NCI-H146 treated with DMSO at 0.1 percent for 48 hours (cell line): ENCODE results near the gene CRYBG1.
"Not testable (repeated sequence)": the region's sequence is repeated elsewhere in the genome, so short reads cannot be mapped to it uniquely, and the experiment has no call there.

ENCODE experiments used
- DNase-seq: peaks from one replicate; lab custom pipeline; 2025; ENCODE audit not compliant: unreplicated experiment; lab: John Stamatoyannopoulos, UW

CRYBG1 gene

DNA sequence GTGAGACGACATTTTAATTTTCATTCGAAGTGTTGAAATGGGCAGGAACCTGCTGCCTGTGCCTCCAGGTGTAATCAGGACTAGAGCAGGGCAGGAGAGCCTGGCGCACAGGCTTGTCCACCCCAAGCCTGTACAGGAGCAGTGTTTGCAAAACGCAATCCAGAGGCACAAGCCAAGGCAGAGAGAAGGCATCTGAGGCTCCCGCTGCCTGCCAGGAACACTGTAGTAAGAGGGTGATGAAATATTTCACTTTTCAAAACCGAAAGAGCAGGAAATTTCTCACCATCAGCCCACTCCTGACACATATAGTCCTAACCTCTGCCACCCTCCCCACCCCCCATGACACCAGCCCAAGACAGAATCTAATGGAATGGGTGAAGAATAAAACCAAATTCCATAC is 136.3 kb downstream of the CRYBG1 start:
- DNase-seq, result no peak

DNA sequence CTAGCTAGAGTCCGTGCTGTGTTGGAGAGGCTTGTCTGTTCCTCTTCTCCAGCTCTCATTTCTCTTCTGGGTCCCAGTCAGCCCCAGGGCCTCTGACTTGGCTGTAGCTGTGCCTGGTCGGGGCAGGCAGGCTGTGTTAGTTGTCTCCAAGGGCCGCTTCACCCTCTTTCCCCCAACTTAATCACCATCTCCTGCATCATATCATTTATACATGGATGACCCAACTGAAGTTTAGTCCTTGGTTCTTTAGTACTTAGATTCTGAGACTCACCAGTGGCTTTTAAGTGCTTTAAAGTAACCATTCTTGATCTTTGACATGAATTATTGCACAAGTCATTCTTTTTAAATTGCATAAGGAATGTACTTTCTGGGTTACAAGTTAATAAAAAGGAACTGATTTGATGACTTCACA is 141.4 kb downstream of the CRYBG1 start:
- DNase-seq, result no peak

DNA sequence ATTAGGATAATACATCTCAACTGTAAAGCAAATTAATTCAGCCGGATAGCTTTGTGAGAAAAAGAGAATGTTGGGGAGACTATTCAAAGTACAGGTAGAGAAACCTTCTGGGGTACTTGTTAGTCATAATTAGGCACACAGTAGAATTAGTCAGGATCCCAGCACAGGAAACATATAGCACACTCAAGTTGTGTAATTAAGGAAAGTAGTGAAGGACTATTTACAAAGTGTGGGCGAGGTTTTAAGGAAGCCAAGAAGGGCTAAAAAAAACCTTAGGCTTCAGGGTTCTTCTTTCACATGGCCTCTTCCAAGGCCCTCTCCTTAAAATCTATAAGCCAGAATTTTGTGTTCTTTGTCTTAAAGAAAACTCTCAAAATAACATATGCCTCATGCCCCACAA is 142.0 kb downstream of the CRYBG1 start:
- DNase-seq, result no peak

- DNase-seq, result no peak
Observed at GRCh38 chr6:106508277-106508676, 147.8 kb downstream of the CRYBG1 start.

DNA sequence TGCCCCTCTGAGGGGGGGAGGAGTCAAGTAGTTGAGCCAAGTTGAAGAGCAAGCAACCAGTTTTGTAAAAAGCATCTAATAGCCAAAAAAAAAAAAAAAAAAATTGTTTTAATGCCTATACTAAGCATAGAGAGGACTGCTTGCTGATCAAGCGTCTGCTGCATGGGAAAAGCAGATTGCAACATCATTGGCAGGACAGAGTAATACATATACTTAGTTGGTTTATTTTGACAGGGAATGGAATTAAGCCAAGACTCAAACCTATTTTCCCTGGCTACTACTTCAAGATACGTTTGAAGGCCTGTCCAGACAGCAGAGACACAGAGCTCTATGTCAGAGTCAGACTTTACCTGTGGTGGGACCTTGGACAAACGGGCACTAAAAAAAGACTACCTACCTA is 148.3 kb downstream of the CRYBG1 start:
- DNase-seq, result no peak

- DNase-seq, result no peak
Observed at GRCh38 chr6:106509420-106510089, 149.0 kb downstream of the CRYBG1 start.

- peak; percentile 36 for DNase-seq
Observed at GRCh38 chr6:106510090-106510970, 149.8 kb downstream of the CRYBG1 start.

GRCh38 chr6:106511288-106512047 is 151.0 kb downstream of the CRYBG1 start:
- no peak for DNase-seq

- peak; percentile 4 for DNase-seq
Observed at GRCh38 chr6:106512048-106512967, 151.8 kb downstream of the CRYBG1 start.

GRCh38 chr6:106512968-106513574 is 152.6 kb downstream of the CRYBG1 start:
- no peak for DNase-seq

GRCh38 chr6:106513808-106514582 is 153.5 kb downstream of the CRYBG1 start:
- DNase-seq, result no peak

- DNase-seq, result no peak
Observed at GRCh38 chr6:106514583-106514885, 154.0 kb downstream of the CRYBG1 start.

DNA sequence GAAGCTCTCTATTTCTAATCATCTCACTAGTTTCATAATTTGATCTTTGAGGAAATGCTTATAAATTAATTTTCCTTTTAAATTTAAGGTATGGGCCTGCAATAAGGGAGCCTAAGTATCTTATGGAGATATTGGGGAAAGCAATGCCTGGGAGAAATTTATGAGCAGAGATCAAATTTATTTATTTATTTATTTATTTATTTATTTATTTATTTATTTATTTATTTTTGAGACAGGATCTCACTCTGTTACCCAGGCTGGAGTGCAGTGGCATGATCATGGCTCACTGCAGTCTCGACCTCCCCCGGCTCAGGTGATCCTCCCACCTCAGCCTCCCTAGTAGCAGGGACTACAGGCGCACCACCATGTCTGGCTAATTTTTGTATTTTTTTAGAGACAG is 155.1 kb downstream of the CRYBG1 start:
- DNase-seq, result not testable (repeated sequence)

GRCh38 chr6:106516616-106517015 is 156.1 kb downstream of the CRYBG1 start:
- DNase-seq, result no peak

- no peak for DNase-seq
Observed at GRCh38 chr6:106517706-106518105, 157.2 kb downstream of the CRYBG1 start.

GRCh38 chr6:106518748-106519147 is 158.2 kb downstream of the CRYBG1 start:
- no peak for DNase-seq

DNA sequence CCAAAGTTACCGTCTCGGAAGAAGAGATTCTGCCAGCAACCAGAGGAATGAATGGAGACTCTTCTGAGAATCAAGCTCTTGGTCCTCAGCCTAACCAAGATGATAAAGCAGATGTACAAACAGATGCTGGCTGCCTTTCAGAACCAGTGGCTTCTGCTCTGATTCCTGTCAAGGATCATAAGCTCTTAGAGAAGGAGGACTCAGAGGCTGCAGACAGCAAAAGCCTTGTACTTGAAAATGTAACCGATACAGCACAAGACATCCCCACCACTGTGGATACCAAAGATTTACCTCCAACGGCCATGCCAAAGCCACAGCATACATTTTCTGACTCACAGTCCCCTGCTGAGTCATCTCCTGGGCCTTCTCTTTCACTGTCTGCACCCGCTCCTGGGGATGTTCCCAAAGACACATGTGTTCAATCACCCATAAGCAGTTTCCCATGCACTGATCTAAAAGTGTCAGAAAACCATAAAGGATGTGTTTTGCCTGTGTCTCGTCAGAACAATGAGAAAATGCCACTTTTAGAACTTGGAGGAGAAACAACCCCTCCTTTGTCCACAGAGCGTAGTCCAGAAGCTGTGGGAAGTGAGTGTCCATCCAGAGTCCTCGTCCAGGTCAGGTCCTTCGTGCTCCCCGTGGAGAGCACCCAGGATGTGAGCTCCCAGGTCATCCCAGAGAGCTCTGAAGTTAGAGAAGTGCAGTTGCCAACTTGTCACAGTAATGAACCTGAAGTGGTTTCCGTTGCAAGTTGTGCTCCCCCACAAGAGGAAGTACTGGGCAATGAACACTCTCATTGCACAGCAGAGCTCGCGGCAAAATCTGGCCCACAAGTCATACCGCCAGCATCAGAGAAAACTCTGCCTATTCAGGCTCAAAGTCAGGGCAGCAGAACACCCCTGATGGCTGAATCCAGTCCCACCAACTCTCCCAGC is 159.2 kb downstream of the CRYBG1 start:
- DNase-seq, result no peak

DNA sequence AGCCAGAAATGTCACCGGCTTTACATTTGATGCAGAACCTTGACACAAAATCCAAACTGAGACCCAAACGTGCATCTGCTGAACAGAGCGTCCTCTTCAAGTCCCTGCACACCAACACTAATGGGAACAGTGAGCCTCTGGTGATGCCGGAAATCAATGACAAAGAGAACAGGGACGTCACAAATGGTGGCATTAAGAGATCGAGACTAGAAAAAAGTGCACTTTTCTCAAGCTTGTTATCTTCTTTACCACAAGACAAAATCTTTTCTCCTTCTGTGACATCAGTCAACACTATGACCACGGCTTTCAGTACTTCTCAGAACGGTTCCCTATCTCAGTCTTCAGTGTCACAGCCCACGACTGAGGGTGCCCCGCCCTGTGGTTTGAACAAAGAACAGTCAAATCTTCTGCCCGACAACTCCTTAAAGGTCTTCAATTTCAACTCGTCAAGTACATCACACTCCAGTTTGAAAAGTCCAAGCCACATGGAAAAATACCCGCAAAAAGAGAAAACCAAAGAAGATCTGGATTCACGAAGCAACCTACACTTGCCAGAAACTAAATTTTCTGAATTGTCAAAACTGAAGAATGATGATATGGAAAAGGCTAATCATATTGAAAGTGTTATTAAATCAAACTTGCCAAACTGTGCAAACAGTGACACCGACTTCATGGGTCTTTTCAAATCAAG is 160.3 kb downstream of the CRYBG1 start:
- DNase-seq, result no peak
